Natural killer cell (primary cell): ENCODE data around the gene EFHC2. TPM values are rescaled to one million over a fixed set of nuclear protein-coding genes. Genes with fewer than 3 reads are reported as not detected.

ENCODE experiments used
- ATAC-seq, 3 donors: fragments of 150-1000 bp in 2 of 3; fragments of 200-7000 bp in 1 of 3; cut with Tn5 transposase; 1 replicate in 1 of 3; 2 replicates in 2 of 3; pipeline ENCODE4 v1.10.0; 2021; ENCODE audit warnings: mild to moderate bottlenecking in 2 of 3, moderate library complexity in 2 of 3
- DNase-seq, 2 donors: peaks; one replicate each; pipeline versions ENCODE4 v3.0.0 to v3.0.0-alpha.2; 2013 to 2021; ENCODE audit warnings: mixed read lengths in 1 of 2
- H3K27ac ChIP-seq: one replicate; pipeline ENCODE4 v1.5.1; 2013; ENCODE audit warnings: mild to moderate bottlenecking, low read length
- H3K27me3 ChIP-seq: one replicate; pipeline ENCODE4 v1.6.1; 2013; ENCODE audit warnings: low read length; ENCODE audit not compliant: control insufficient read depth, insufficient read depth
- H3K36me3 ChIP-seq: one replicate; pipeline ENCODE4 v1.6.1; 2013; ENCODE audit warnings: low read length; ENCODE audit not compliant: control insufficient read depth, insufficient read depth
- H3K4me1 ChIP-seq: one replicate; pipeline ENCODE4 v1.6.1; 2013; ENCODE audit warnings: low read length; ENCODE audit not compliant: control insufficient read depth, insufficient read depth
- H3K4me3 ChIP-seq: one replicate; pipeline ENCODE4 v1.5.1; 2013; ENCODE audit warnings: low read length
- H3K9me3 ChIP-seq: one replicate; pipeline ENCODE4 v1.6.1; 2013; ENCODE audit warnings: low read length; ENCODE audit not compliant: control insufficient read depth, insufficient read depth
- H3K27ac Mint-ChIP-seq, 2 donors: one replicate each; pipeline ENCODE4 v1.8.0; 2022; ENCODE audit warnings: mild to moderate bottlenecking in 2 of 2, mixed read lengths in 2 of 2, moderate library complexity in 1 of 2
- H3K27me3 Mint-ChIP-seq, 2 donors: one replicate each; pipeline ENCODE4 v1.8.0; 2022; ENCODE audit warnings: low read depth in 2 of 2, mixed read lengths in 2 of 2
- H3K36me3 Mint-ChIP-seq: one replicate; pipeline ENCODE4 v1.8.0; 2022; ENCODE audit warnings: mixed read lengths
- H3K4me1 Mint-ChIP-seq, 2 donors: one replicate each; pipeline ENCODE4 v1.8.0; 2022; ENCODE audit warnings: mixed read lengths in 2 of 2
- H3K4me3 Mint-ChIP-seq: one replicate; pipeline ENCODE4 v1.8.0; 2022; ENCODE audit warnings: mild to moderate bottlenecking, moderate library complexity, mixed read lengths
- H3K9me3 Mint-ChIP-seq, 2 donors: one replicate each; pipeline ENCODE4 v1.8.0; 2022; ENCODE audit warnings: mixed read lengths in 2 of 2
- WGBS: methylation state at CpG from one replicate; pipeline ENCODE4 v1.1.7; 2013; ENCODE audit warnings: missing lambda C conversion rate; ENCODE audit not compliant: insufficient coverage; 5-methylcytosine and 5-hydroxymethylcytosine counted together
- intact Hi-C: fragments of 100-400 bp; cut with micrococcal nuclease; formaldehyde crosslinking; loops from one replicate; pipeline ENCODE4 v1.14.2; 2022
- total RNA-seq, 4 donors: library from RNA; stranded (reverse); fragments of 120-200 nt in 1 of 4; gene quantifications; one replicate each; pipeline versions ENCODE4 v1.2.3 to v1.2.4, GENCODE V29; 2013 to 2022
- TF ChIP-seq, protein P1 (sequence below): fragments of 200-600 bp; IDR thresholded peaks from one replicate; pipeline ENCODE4 v1.8.0; 2022; ENCODE audit warnings: antibody characterized with exemption

Gene EFHC2
- total RNA-seq, 3 donors from 2014 or later (not counting 1 experiment from before 2014, with no cell fraction given), result 5.7 to 9.1 (median 8.9) TPM

DNA sequence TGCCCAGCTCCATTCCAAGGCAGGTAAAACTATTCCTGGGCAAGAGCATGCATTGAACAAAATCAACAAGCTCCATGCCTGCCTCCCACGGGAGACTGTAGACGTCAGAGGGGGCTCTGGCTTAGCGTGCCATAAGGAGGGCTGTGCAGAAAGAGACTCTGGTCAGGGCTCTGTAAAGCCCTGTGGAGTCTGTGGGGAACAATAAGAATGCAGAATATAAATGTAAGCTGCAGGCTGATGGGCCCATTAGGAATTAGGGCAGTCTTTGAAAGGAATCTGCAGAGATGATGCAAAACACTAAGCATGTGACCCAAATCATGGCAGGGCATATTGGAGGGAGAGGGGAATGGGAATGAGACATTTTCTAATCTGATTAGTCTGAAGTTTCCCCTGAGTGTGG lies 170.3 kb downstream of the EFHC2 start:
- Histone ChIP-seq H3K27me3 (no peaks in the 10 kb centered on the region), H3K4me3 (no peak overlapping the region), H3K4me1 (no peaks in the 10 kb centered on the region), H3K27ac (no peak overlapping the region), H3K9me3 (no peaks in the 10 kb centered on the region), H3K36me3 (no peaks in the 10 kb centered on the region)
- no peak overlapping the region for H3K4me3 Mint-ChIP-seq
- intact Hi-C loops, result no loop called here
- no peaks in the 10 kb centered on the region for H3K36me3 Mint-ChIP-seq
- TF ChIP-seq, protein P1, sequence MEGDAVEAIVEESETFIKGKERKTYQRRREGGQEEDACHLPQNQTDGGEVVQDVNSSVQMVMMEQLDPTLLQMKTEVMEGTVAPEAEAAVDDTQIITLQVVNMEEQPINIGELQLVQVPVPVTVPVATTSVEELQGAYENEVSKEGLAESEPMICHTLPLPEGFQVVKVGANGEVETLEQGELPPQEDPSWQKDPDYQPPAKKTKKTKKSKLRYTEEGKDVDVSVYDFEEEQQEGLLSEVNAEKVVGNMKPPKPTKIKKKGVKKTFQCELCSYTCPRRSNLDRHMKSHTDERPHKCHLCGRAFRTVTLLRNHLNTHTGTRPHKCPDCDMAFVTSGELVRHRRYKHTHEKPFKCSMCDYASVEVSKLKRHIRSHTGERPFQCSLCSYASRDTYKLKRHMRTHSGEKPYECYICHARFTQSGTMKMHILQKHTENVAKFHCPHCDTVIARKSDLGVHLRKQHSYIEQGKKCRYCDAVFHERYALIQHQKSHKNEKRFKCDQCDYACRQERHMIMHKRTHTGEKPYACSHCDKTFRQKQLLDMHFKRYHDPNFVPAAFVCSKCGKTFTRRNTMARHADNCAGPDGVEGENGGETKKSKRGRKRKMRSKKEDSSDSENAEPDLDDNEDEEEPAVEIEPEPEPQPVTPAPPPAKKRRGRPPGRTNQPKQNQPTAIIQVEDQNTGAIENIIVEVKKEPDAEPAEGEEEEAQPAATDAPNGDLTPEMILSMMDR, result no peak
- peaks cover 0 to 2% of the 10 kb centered on the region in 2 donors for H3K9me3 Mint-ChIP-seq
- DNase-seq (no peak), ATAC-seq (no peak)
- H3K27me3 Mint-ChIP-seq, result peaks cover 0 to 6% of the 10 kb centered on the region in 2 donors
- H3K27ac Mint-ChIP-seq, result no peak overlapping the region
- no peaks in the 10 kb centered on the region for H3K4me1 Mint-ChIP-seq
- 92% methylated on average over 3 of the region's 3 CpGs for WGBS

DNA sequence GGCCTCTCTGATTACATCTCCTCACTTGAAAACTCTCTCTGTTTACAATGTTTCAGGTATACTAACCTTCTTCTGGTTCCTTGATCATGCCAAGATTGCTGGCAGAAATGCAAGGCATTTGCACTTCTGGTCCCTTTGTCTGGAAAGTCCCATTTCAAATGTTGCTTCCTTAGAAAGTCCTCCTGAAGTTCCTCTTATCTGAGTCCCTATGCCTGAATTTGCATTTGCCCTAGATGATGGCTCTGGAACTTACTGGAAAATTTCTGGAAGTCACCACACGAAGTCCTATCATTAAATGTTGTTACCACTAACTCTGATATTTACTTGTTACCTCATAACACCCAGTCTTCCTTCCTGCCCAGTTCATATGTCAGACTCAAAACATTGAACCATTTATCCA lies 176.4 kb downstream of the EFHC2 start:
- no peaks in the 10 kb centered on the region for H3K27me3 ChIP-seq
- H3K27ac ChIP-seq, result no peak overlapping the region
- Mint-ChIP-seq H3K4me3 (no peak overlapping the region), H3K4me1 (no peaks in the 10 kb centered on the region), H3K9me3 (no peaks in the 10 kb centered on the region), H3K27me3 (no peaks in the 10 kb centered on the region), H3K36me3 (no peaks in the 10 kb centered on the region), H3K27ac (no peak overlapping the region)
- no peaks in the 10 kb centered on the region for H3K9me3 ChIP-seq
- H3K4me1 ChIP-seq, result no peaks in the 10 kb centered on the region
- no peak for ATAC-seq
- H3K36me3 ChIP-seq, result no peaks in the 10 kb centered on the region
- no peak overlapping the region for H3K4me3 ChIP-seq
- TF ChIP-seq, protein P1, result no peak
- intact Hi-C loops, result no loop called here
- WGBS, result 83% methylated on average over 1 of the region's 1 CpG
- DNase-seq, result no peak

DNA sequence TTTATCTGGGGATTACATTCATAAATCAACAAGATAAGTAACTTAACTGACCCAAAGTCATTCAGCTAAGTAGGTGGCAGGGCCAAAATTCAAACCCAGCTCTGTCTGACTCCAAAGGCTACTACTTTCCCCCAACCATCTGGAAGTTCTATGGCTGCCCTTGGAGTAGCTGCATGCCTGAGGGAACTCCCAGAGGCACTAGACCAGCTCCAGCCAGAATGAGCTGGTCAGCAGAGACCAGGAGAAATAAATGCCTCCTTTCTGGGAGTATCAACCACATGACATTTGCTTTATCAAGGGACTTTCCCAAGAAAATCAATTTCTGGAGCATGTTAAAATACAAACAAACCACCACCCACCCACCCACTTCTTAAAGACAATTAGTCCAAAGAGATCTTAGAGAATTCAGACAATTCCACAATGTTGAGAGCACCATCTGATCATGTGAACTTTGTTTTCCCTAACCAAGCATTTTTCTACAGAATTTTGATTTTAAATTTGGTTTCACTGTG lies 180.5 kb downstream of the EFHC2 start:
- Mint-ChIP-seq H3K36me3 (no peaks in the 10 kb centered on the region), H3K9me3 (no peaks in the 10 kb centered on the region), H3K27ac (no peak overlapping the region), H3K4me1 (no peaks in the 10 kb centered on the region), H3K4me3 (no peak overlapping the region), H3K27me3 (peaks cover 0 to 3% of the 10 kb centered on the region in 2 donors)
- ATAC-seq (no peak), DNase-seq (no peak)
- Histone ChIP-seq H3K27ac (no peak overlapping the region), H3K4me1 (no peaks in the 10 kb centered on the region), H3K36me3 (no peaks in the 10 kb centered on the region), H3K4me3 (no peak overlapping the region), H3K27me3 (no peaks in the 10 kb centered on the region), H3K9me3 (no peaks in the 10 kb centered on the region)
- TF ChIP-seq, protein P1, result no peak
- intact Hi-C loops, result no loop called here

DNA sequence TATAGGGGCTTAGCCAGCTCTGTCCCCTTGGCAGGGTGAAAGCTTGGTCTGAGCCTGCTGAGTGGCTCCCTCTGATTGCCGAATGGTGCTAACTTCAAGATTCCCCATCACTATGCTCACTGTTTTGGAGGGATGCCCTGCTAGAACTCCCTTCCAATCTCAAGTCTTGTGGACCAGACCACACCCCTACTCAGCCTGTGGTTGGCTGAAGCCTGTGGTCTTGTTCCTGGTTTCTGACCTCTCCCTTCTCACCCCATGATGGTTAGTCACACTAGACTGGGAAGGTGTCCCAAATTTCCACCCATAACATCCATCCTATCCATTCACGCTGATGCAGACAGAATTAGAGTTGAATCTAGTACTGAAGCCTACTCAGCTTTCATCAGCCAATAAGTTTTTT lies 185.6 kb downstream of the EFHC2 start:
- DNase-seq (no peak), ATAC-seq (no peak)
- H3K9me3 Mint-ChIP-seq, result no peaks in the 10 kb centered on the region
- no peak overlapping the region for H3K4me3 Mint-ChIP-seq
- H3K4me1 Mint-ChIP-seq, result no peaks in the 10 kb centered on the region
- TF ChIP-seq, protein P1, result no peak
- intact Hi-C loops, result no loop called here
- no peaks in the 10 kb centered on the region for H3K36me3 Mint-ChIP-seq
- no peaks in the 10 kb centered on the region for H3K4me1 ChIP-seq
- H3K27me3 ChIP-seq, result no peaks in the 10 kb centered on the region
- no peaks in the 10 kb centered on the region for H3K36me3 ChIP-seq
- peaks cover 0 to 6% of the 10 kb centered on the region in 2 donors for H3K27me3 Mint-ChIP-seq
- WGBS, result 92% methylated on average over 1 of the region's 2 CpGs
- H3K27ac Mint-ChIP-seq, result no peak overlapping the region
- no peak overlapping the region for H3K27ac ChIP-seq
- no peaks in the 10 kb centered on the region for H3K9me3 ChIP-seq
- no peak overlapping the region for H3K4me3 ChIP-seq
